Posterior vena cava (tissue), 2 donors: Measurements from ENCODE around the gene AKR1E2. TPM values are rescaled to one million over a fixed set of nuclear protein-coding genes. Genes with fewer than 3 reads are reported as not detected.
"Not testable (repeated sequence)": the region's sequence is repeated elsewhere in the genome, so short reads cannot be mapped to it uniquely, and the experiment has no call there.

Experiments used
- DNase-seq: peaks from one replicate; pipeline ENCODE4 v3.0.0-alpha.2; 2020; ENCODE audit warnings: low spot score
- intact Hi-C, 2 donors: fragments of 100-400 bp; cut with DNase I; formaldehyde crosslinking; loops; one replicate each; pipeline versions ENCODE4 v1.14.1 to v1.14.2; 2022 to 2023
- total RNA-seq, 2 donors: library from RNA; stranded (reverse); fragmentation: NEBNext Ultra II Directional; extraction: Animal tissue kit (Norgen Biotek cat#: 25700); gene quantifications; one replicate each; pipeline ENCODE4 v1.2.1, GENCODE V29; 2021
- donor health status: DM: yes; HTN: yes; CAD: no.
- donor health status: DM: yes; HTN: yes; CAD: no.

Gene AKR1E2
- total RNA-seq, 2 donors from 2014 or later = 11.4 to 12.0 TPM

- intact Hi-C loops = no loop called here
- DNase-seq = no peak
These were observed 15.9 kb upstream of the AKR1E2 start for GRCh38 chr10:4810092-4810491.

- no peak for DNase-seq
- intact Hi-C loops = no loop called here
These were observed 14.0 kb upstream of the AKR1E2 start for GRCh38 chr10:4812046-4812445.

- no peak for DNase-seq
- intact Hi-C loops = no loop called here
These were observed 13.0 kb upstream of the AKR1E2 start for GRCh38 chr10:4813023-4813422.

- intact Hi-C loops = no loop called here
- no peak for DNase-seq
These were observed 12.5 kb upstream of the AKR1E2 start for GRCh38 chr10:4813496-4813895.

GRCh38 chr10:4815646-4816180 lies 10.3 kb upstream of the AKR1E2 start:
- intact Hi-C loops = not testable (repeated sequence)

GRCh38 chr10:4816966-4817365 lies 9.0 kb upstream of the AKR1E2 start:
- intact Hi-C loops = no loop called here
- no peak for DNase-seq

More at GRCh38 chr10:4815646-4816180, 10.3 kb upstream of the AKR1E2 start:
- not testable (repeated sequence) for DNase-seq

GRCh38 chr10:4819067-4819466 lies 6.9 kb upstream of the AKR1E2 start:
- DNase-seq = no peak
- intact Hi-C loops = no loop called here

- no peak for DNase-seq
- intact Hi-C loops = no loop called here
These were observed 6.3 kb upstream of the AKR1E2 start for GRCh38 chr10:4819707-4820106.

- intact Hi-C loops = no loop called here
- peak; percentile 86 for DNase-seq
These were observed 5.1 kb upstream of the AKR1E2 start for GRCh38 chr10:4820804-4821401.

- DNase-seq = no peak
- intact Hi-C loops = no loop called here
These were observed 3.8 kb upstream of the AKR1E2 start for GRCh38 chr10:4822208-4822607.

GRCh38 chr10:4824791-4825310 lies 1.2 kb upstream of the AKR1E2 start:
- DNase-seq = no peak
- intact Hi-C loops = no loop called here

GRCh38 chr10:4825456-4825867 lies 545 bp upstream of the AKR1E2 start:
- no peak for DNase-seq

GRCh38 chr10:4826792-4827324 lies 851 bp downstream of the AKR1E2 start:
- no peak for DNase-seq

More at GRCh38 chr10:4825456-4825867, 545 bp upstream of the AKR1E2 start:
- intact Hi-C loops = no loop called here

GRCh38 chr10:4828005-4828404 lies 2.0 kb downstream of the AKR1E2 start:
- intact Hi-C loops = no loop called here
- no peak for DNase-seq

More at GRCh38 chr10:4826792-4827324, 851 bp downstream of the AKR1E2 start:
- intact Hi-C loops = no loop called here

- intact Hi-C loops = no loop called here
- DNase-seq = no peak
These were observed 4.5 kb downstream of the AKR1E2 start for GRCh38 chr10:4830551-4830950.

- intact Hi-C loops = no loop called here
These were observed 5.1 kb downstream of the AKR1E2 start for GRCh38 chr10:4831091-4831490.

GRCh38 chr10:4833286-4833685 lies 7.3 kb downstream of the AKR1E2 start:
- intact Hi-C loops = no loop called here
- no peak for DNase-seq

More at GRCh38 chr10:4831091-4831490, 5.1 kb downstream of the AKR1E2 start:
- no peak for DNase-seq

- intact Hi-C loops = no loop called here
- DNase-seq = no peak
These were observed 8.9 kb downstream of the AKR1E2 start for GRCh38 chr10:4834898-4835405.

- intact Hi-C loops = no loop called here
- DNase-seq = no peak
These were observed 9.5 kb downstream of the AKR1E2 start for GRCh38 chr10:4835494-4835918.

- DNase-seq = no peak
- intact Hi-C loops = no loop called here
These were observed 10.5 kb downstream of the AKR1E2 start for GRCh38 chr10:4836416-4836969.
